Stimulated activated CD4-positive, alpha-beta T cell treated with anti-CD3 and anti-CD28 coated beads, Interleukin-1b, Interleukin-23, amount 100 ng/mL, for 48 hours (primary cell): ENCODE data around the gene POLR2L.

Source experiments
- DNase-seq: peaks from one replicate; pipeline ENCODE4 v3.0.0-alpha.2; 2020

POLR2L gene

DNA sequence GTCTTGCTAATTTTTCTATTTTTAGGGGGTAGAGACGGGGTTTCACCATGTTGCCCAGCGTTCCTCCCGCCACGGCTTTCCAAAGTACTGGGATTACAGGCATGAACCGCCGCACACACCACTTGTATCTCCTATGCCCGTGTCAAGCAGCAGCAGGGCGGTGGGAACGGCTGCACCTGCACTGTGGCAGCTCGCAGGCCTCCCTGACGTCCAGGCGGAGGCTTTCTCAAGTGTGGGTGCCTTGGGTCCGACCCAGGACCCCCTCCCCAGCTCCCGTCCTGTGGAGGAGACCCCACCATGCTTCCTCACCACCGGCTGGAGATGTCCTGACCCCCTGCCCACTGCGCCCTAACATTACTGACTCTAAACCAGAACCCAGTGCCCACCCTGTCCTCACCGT lies 26.1 kb upstream of the POLR2L start:
- no peak for DNase-seq

GRCh38 chr11:867856-868358 lies 25.6 kb upstream of the POLR2L start:
- DNase-seq = no peak

- no peak for DNase-seq
Observed at GRCh38 chr11:866481-866880, 24.2 kb upstream of the POLR2L start.

GRCh38 chr11:865462-866430 lies 23.4 kb upstream of the POLR2L start:
- no peak for DNase-seq

- DNase-seq = no peak
Observed at GRCh38 chr11:864898-865297, 22.6 kb upstream of the POLR2L start.

GRCh38 chr11:863910-864827 lies 21.8 kb upstream of the POLR2L start:
- DNase-seq = no peak

- no peak for DNase-seq
Observed at GRCh38 chr11:863023-863909, 20.9 kb upstream of the POLR2L start.

- no peak for DNase-seq
Observed at GRCh38 chr11:862696-863022, 20.3 kb upstream of the POLR2L start.

DNA sequence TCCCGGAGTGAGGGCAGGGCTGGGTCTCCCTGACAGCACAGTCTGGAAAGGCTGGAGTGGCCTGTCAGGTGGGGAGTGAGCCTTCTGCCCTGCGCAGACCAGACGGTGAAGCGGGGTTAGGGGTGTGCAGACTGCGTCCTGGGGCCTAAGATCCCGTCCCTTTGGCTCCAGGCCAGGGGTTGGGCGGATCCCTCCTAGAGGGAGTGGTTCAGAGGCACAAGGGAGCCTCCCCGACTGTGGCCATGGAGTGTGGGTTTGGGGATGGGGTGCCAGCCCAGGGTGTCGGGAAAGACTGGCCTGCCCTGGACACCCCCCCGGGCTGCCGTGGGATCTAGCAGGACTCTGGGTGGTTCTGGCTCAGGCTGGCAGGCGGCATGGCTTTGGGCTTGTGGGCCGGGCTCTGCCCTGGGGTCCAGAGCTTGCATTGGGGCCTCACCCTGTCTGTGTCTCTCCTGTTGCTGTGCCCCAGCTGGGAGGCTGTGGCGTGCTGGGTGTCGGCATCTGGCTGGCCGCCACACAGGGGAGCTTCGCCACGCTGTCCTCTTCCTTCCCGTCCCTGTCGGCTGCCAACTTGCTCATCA lies 19.8 kb upstream of the POLR2L start:
- DNase-seq = no peak

- DNase-seq = no peak
Observed at GRCh38 chr11:861105-861479, 18.8 kb upstream of the POLR2L start.

GRCh38 chr11:860234-861104 lies 18.1 kb upstream of the POLR2L start:
- no peak for DNase-seq

DNA sequence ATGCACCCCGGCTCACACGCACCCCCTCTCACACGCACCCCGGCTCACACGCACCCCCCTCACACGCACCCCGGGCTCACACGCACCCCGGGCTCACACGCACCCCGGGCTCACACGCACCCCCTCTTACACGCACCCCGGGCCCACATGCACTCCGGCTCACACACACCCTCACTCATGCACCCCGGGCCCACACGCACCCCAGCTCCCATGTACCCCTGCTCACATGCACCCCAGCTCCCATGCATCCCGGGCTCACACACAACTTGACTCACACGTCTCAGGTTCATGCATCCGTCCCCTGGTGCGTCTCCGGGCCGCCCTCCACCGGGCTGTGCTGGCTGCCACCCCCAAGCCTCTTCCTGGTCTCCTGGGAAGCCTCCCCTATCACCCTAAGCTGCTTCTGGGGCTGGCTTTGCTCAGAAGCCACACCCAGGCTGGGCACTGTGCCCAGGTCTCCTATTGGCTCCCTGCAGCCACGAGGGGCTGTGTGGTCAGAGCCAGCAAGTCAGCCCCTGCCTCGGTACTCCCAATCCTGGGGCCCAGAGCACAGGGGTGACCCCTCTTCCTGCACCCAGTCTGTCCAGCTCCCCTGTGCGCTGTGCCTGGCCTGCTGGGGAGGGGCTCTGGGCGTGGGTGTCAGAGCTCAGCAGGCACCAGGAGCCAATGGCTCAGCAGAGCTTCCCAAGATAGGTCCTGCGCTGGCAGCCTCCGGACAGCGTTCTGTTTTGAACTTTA lies 17.2 kb upstream of the POLR2L start:
- no peak for DNase-seq

- DNase-seq = no peak
Observed at GRCh38 chr11:858762-859339, 16.5 kb upstream of the POLR2L start.

DNA sequence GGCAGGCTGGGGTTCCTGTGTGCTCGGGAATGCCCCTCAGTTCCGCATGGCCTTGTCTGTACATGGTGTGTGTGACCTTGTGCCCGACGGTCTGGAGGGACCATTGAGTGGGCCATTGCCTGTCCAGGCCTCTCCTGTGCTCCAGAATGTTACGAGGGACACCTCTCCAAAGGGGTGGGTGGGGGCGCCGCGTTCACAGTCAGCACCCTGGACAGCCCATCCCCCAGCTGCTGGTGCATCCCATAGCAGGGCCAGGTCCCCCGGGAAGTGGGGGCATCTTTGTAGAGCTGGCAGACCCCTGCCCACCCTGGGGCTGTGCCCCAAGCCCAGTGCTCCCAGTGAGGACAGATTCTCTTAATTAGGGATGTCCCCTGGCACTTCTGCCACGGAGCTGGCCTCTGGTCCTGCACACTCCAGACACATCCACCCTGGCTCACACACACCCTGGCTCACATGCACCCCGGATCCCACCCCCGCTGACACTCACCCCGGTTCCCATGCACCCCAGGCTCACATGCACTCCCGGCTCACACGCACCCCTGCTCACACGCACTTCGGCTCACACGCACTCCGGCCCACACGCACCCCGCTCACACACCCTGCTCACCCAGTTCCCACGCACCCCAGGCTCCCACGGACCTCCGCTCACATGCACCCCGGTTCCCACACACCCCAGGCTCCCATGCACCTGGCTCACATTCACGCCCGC lies 15.9 kb upstream of the POLR2L start:
- DNase-seq = no peak

- no peak for DNase-seq
Observed at GRCh38 chr11:856397-856796, 14.1 kb upstream of the POLR2L start.

DNA sequence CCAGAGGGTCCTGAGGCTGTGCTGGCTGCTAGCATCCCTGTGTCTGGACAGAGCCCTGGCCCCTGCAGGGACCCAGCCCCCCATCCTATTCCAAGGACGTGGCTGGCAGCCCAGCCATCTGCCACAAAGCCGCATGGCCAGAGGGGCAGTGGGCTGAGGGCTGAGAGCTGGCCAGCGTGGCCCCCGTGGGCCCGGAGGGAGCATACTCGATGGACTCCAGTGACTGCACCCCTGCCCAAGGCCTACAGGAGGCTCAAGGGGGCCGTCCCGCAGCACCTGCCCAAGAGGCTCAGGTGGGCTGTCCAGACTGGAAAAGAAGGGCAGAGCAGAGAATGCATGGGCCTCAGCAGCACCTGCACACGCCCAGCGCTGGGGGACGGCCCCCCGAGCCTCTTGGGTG lies 13.5 kb upstream of the POLR2L start:
- DNase-seq = no peak

DNA sequence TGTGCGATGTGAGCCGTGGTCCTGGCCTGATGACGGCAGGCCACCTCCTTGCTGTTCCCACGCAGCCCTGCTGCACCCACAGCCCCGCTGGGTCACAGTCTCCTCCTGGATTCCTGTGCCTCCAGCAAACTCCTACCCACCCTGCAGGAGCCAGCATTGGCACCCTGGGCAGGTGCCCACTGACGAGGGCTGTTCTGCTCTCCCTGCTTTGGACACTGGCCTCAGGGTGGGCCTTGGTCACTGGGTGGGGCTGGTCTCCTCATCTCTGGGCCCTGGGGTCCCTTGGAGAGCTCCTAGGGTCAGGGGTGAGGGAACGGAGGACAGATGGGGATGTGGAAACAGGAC lies 13.0 kb upstream of the POLR2L start:
- no peak for DNase-seq

DNA sequence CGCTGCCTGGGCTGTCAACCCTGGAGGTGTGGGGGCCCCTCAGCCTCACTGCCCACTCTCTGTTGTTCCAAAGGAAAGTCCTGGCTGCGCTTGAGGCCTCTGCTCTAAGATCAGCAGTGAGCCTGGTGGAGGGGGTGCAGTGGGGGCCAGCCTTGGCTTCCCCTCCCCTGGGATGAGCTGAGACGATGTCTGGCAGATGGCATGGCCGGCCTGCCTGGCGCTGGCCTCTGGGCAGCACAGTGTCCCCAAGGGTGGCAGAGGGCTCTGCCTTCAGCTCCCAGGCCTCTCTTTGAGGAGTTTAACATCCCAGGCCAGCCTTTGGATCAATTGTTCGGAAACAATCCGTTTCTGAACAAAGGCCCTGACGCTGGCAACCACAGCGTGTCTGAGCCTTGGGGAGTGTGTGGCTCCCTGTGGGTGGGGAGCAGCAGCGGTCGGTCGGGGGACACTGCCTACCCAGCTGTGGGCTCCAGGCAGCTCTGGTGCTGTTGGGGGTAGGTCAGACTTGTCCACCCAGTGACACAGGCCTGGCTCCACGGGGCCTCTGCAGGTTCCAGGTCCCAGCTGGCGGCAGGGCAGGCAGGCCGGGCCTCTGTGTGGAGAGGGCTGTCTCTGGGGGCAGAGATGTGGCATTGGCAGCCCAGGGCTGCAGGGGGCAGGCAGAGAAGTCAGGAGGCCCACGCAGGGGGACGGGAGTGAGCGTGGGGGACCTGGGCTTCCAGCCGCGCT lies 12.4 kb upstream of the POLR2L start:
- DNase-seq = no peak
